GM18517 (cell line): Measurements from ENCODE around the gene TOM1L2.
A peak's percentile ranks its signal among the peaks of the same experiment; 100 is the strongest.
"Not testable (repeated sequence)": the region's sequence is repeated elsewhere in the genome, so short reads cannot be mapped to it uniquely, and the experiment has no call there.

Experiments
- ATAC-seq: cut with Tn5 transposase; IDR thresholded peaks from one replicate; pipeline ENCODE4 v1.9.1; 2021; ENCODE audit warnings: mild to moderate bottlenecking, moderate library complexity; ENCODE audit not compliant: unreplicated experiment

TOM1L2 gene

GRCh38 chr17:17971431-17972125 is 622 bp downstream of the TOM1L2 start:
- no peak for ATAC-seq

GRCh38 chr17:17970699-17971430 is 1.3 kb downstream of the TOM1L2 start:
- ATAC-seq, result no peak

- ATAC-seq, result no peak
Observed at GRCh38 chr17:17966399-17966798, 5.8 kb downstream of the TOM1L2 start.

- no peak for ATAC-seq
Observed at GRCh38 chr17:17965152-17965721, 7.0 kb downstream of the TOM1L2 start.

- no peak for ATAC-seq
Observed at GRCh38 chr17:17964710-17965109, 7.5 kb downstream of the TOM1L2 start.

- no peak for ATAC-seq
Observed at GRCh38 chr17:17963694-17964436, 8.3 kb downstream of the TOM1L2 start.

GRCh38 chr17:17963066-17963465 is 9.1 kb downstream of the TOM1L2 start:
- ATAC-seq, result no peak

- ATAC-seq, result no peak
Observed at GRCh38 chr17:17960500-17961030, 11.6 kb downstream of the TOM1L2 start.

- ATAC-seq, result peak; percentile 63
Observed at GRCh38 chr17:17959520-17960361, 12.5 kb downstream of the TOM1L2 start.

- no peak for ATAC-seq
Observed at GRCh38 chr17:17958982-17959381, 13.2 kb downstream of the TOM1L2 start.

GRCh38 chr17:17957584-17957916 is 14.7 kb downstream of the TOM1L2 start:
- no peak for ATAC-seq

GRCh38 chr17:17955790-17956341 is 16.3 kb downstream of the TOM1L2 start:
- not testable (repeated sequence) for ATAC-seq

- ATAC-seq, result no peak
Observed at GRCh38 chr17:17954079-17954478, 18.1 kb downstream of the TOM1L2 start.

GRCh38 chr17:17952691-17953090 is 19.5 kb downstream of the TOM1L2 start:
- no peak for ATAC-seq

GRCh38 chr17:17951524-17951923 is 20.7 kb downstream of the TOM1L2 start:
- no peak for ATAC-seq

GRCh38 chr17:17950806-17951205 is 21.4 kb downstream of the TOM1L2 start:
- ATAC-seq, result no peak

GRCh38 chr17:17950347-17950746 is 21.9 kb downstream of the TOM1L2 start:
- no peak for ATAC-seq

GRCh38 chr17:17947966-17948365 is 24.2 kb downstream of the TOM1L2 start:
- ATAC-seq, result no peak

GRCh38 chr17:17947309-17947708 is 24.9 kb downstream of the TOM1L2 start:
- ATAC-seq, result no peak

GRCh38 chr17:17946093-17946492 is 26.1 kb downstream of the TOM1L2 start:
- ATAC-seq, result no peak
